IPS DF 6.9 (cell line): ENCODE data around the gene LGI4.

Experiments
- DNase-seq: peaks from one replicate; pipeline ENCODE4 v3.0.0-alpha.2; 2013; ENCODE audit warnings: low read depth, low spot score
- H3K27ac ChIP-seq: one replicate; pipeline ENCODE4 v1.5.1; 2013; ENCODE audit warnings: low read length, control low read depth
- H3K27me3 ChIP-seq: 2 replicates; pipeline ENCODE4 v1.6.1; 2013; ENCODE audit warnings: mild to moderate bottlenecking, low read length; ENCODE audit not compliant: control insufficient read depth, insufficient read depth
- H3K36me3 ChIP-seq: 2 replicates; pipeline ENCODE4 v1.6.1; 2013; ENCODE audit warnings: low read length; ENCODE audit not compliant: control insufficient read depth, insufficient read depth
- H3K4me1 ChIP-seq: 2 replicates; pipeline ENCODE4 v1.6.1; 2013; ENCODE audit warnings: low read length; ENCODE audit not compliant: control insufficient read depth, insufficient read depth
- H3K4me3 ChIP-seq: 2 replicates; pipeline ENCODE4 v1.5.1; 2013; ENCODE audit warnings: mild to moderate bottlenecking, low read length
- H3K9me3 ChIP-seq: 2 replicates; pipeline ENCODE4 v1.6.1; 2013; ENCODE audit warnings: low read length, inconsistent platforms; ENCODE audit not compliant: control insufficient read depth, insufficient read depth
- WGBS: extraction: QIAGEN DNeasy Blood & Tissue Kit; methylation state at CpG from one replicate; pipeline ENCODE4 v1.1.7; 2013; ENCODE audit warnings: mixed read lengths, missing lambda C conversion rate; ENCODE audit not compliant: insufficient read length, insufficient coverage; 5-methylcytosine and 5-hydroxymethylcytosine counted together

LGI4 gene

DNA sequence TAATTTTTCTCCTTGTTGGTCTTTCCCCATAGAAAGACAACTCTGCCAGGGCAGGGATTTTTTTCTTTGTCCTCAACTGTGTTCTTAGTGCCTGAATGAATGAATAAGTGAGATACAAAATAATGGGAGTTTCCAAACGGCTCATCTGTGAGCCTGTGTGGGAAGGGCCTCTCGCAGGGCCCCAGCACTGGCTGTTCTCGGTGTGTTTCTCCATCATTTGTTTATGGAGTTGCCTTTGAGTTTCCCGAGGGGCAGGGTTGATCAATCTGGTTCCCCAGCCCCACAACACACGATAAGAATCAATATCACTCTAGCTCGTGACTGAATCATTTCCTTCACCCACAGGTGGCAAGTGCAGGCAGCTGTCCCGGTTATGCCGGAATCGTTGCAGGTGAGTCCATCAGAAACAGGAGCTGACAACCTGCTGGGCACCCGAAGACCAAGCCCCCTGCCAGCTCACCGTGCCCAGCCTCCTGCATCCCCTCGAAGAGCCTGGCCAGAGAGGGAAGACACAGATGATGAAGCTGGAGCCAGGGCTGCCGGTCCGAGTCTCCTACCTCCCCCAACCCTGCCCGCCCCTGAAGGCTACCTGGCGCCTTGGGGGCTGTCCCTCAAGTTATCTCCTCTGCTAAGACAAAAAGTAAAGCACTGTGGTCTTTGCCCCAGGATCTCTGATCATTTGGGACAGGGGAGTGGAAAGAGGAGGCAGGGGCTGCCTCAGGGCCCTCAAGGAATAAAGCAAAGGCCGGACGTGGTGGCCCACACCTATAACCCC lies 34.5 kb upstream of the LGI4 start:
- H3K27ac ChIP-seq, result no peak overlapping the region
- H3K27me3 ChIP-seq, result no peaks in the 10 kb centered on the region
- peaks cover 18% of the 10 kb centered on the region for H3K36me3 ChIP-seq
- WGBS, result no CpG with 5 or more reads among the region's 18 CpGs
- H3K4me3 ChIP-seq, result no peak overlapping the region
- no peaks in the 10 kb centered on the region for H3K4me1 ChIP-seq
- DNase-seq, result no peak
- no peaks in the 10 kb centered on the region; the same call in 1 of the 2 replicates for H3K9me3 ChIP-seq

DNA sequence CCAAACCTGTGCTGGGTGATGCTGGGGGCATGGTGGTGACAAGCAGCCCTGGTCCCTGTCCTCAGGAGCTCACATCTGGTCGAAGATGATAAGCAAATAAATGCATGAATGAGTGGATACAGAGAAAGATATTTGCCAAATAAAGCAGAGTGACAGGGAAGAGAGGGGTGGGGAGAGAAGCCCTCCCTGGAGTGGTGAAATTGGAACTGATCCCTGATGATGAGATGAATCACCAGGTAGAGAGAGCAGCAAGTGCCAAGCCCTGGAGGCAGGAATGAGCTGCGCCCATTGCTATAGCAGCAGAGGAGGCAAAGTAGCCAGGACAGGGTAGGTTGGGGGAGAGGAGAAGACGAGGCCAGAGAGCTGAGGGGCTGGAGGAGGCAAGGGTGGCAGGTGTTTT lies 33.3 kb upstream of the LGI4 start:
- Histone ChIP-seq H3K27me3 (no peaks in the 10 kb centered on the region), H3K9me3 (no peaks in the 10 kb centered on the region; the same call in 1 of the 2 replicates), H3K27ac (no peak overlapping the region), H3K36me3 (peaks cover 22% of the 10 kb centered on the region), H3K4me3 (no peak overlapping the region), H3K4me1 (no peaks in the 10 kb centered on the region)
- DNase-seq, result no peak
- WGBS, result no CpG with 5 or more reads among the region's 3 CpGs

DNA sequence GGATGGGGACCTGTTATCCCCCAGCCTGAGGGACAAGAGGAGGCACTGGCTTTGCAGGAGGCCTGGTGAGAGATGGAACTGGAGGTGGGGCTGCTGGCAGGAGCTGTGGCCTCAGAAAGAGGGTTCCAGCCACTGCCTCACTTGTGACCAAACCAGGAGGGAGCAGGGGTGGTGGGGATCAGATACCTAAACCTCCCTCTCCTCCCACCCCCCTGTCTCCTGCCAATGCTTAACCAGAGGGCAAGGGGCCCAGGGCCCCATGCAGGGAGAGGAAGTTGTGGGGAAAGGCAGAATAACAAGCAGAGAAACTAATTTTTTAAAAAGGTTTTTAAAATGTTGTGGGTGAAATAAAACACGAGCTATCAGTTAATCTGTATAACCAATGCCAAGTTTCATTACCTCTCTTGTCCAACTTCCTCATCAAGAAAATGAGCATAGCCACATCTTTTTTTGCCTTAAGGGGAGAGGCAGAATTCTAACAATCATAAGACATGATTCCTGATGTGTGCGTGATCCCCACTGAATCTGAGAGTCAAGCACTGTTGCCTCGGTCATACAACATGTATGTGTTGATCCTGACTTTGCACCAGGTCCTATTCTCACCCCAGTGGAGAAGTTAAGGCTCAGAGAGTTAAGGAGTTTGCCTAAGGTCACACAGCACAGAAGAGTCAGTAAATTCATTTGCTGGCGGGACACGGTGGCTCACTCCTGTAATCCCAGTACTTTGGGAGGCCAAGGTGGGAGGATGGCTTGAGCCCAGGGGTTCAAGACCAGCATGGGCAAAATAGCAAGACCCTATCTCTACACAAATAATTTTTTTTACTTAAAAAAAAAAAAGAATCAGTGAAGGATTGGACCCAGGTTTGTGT lies 32.6 kb upstream of the LGI4 start:
- Histone ChIP-seq H3K4me1 (no peaks in the 10 kb centered on the region), H3K27ac (no peak overlapping the region), H3K36me3 (peaks cover 25% of the 10 kb centered on the region), H3K27me3 (no peaks in the 10 kb centered on the region), H3K9me3 (no peaks in the 10 kb centered on the region; the same call in 1 of the 2 replicates), H3K4me3 (no peak overlapping the region)
- DNase-seq, result no peak
- WGBS, result no CpG with 5 or more reads among the region's 5 CpGs

DNA sequence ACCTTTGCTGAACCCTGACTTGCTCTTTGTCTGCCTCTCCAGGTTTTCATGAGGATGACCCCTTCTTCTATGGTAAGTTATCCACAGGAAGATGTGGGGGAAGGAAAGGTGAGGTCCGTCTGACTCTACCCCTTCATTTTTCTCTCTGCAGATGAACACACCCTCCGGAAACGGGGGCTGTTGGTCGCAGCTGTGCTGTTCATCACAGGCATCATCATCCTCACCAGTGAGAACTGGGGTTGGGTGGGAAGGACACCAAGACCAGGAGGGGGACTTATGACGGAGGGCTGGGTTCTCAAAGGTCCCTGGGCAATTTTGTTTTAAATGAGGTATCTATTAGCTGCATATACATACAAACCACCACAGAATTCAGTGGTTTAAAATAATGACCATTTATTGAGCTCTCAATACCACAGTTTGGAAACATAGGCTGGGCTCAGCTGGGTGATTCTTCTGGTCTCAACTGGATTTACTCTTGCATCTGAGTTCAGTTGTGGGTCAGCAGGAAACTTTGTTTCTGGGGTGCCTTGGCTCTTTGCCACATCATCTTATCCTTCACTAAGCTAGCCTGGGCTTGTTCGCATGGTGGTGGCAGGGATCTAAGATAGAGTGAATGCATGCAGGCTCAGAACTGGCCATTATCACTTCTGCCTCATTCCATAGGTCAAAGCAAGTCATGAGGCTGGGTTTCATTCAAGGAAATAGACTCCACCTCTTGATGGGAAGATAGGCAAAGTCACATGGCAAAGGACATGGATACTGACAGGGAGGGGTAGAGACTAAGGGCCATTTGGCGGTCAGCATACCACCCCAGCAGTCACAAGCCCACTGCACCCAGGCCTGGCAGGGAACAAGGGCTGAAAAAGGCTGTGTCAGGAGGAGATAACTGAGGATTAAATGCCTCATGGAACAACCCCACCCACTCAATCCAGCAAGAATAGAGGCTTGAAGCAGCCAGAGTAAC lies 31.5 kb upstream of the LGI4 start:
- H3K27me3 ChIP-seq, result no peaks in the 10 kb centered on the region
- no peaks in the 10 kb centered on the region for H3K4me1 ChIP-seq
- H3K36me3 ChIP-seq, result peaks cover 27% of the 10 kb centered on the region
- no peaks in the 10 kb centered on the region; the same call in 1 of the 2 replicates for H3K9me3 ChIP-seq
- no CpG with 5 or more reads among the region's 7 CpGs for WGBS
- DNase-seq, result no peak
- no peak overlapping the region for H3K4me3 ChIP-seq
- no peak overlapping the region for H3K27ac ChIP-seq

DNA sequence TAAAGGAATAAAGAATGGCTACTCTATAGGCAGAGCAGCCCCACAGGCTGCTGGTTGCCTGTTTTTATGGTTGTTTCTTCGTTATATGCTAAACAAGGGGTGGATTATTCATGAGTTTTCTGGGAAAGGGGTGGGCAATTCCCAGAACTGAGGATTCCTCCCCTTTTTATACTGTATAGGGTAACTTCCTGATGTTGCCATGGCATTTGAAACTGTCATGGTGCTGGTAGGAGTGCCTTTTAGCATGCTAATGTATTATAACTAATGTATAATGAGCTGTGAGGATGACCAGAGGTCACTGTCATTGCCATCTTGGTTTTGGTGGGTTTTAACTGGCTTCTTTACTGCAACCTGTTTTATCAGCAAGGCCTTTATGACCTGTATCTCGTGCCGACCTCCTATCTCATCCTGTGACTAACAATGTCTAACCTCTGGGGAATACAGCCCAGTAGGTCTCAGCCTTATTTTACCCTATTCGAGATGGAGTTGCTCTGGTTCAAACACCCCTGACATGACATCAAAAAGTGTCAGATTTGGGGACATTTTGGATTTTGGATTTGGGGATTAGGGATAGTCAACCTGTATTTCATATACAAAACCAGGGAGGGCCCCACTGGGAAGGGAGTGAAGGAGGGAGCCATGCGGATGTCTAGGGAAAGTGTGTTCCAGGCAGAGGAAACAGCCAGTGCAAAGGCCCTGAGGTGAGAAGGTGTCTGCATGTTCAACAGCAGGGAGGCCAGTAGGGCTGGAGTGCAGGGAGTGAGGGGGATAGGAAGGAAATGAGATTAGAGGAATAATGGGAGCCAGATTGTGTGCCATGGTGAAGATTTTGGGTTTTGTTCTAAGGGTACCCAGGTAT lies 30.6 kb upstream of the LGI4 start:
- H3K36me3 ChIP-seq, result peaks cover 30% of the 10 kb centered on the region
- no peak overlapping the region for H3K4me3 ChIP-seq
- H3K27ac ChIP-seq, result no peak overlapping the region
- no peak for DNase-seq
- H3K4me1 ChIP-seq, result no peaks in the 10 kb centered on the region
- no peaks in the 10 kb centered on the region for H3K27me3 ChIP-seq
- no CpG with 5 or more reads among the region's 5 CpGs for WGBS
- no peaks in the 10 kb centered on the region; the same call in 1 of the 2 replicates for H3K9me3 ChIP-seq

DNA sequence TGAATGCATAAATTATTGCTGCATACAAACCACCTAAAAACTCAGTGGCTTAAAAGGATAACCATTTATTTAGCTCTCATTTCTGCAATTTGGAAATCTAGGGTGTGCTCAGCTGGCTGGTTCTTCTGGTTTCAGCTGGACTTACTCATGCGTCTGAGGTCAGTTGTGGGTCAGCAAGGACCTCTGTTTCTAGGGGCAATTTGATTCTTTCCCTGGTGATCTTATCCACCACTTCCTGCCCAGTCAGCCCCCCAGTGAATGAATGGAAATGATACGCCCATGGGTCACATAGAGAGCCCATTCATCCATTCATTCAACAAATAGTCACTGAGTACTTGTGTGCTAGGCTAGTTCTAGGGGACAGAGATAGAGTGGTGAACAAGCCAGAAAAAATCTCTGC lies 29.6 kb upstream of the LGI4 start:
- DNase-seq, result no peak
- H3K27ac ChIP-seq, result no peak overlapping the region
- WGBS, result no CpG with 5 or more reads among the region's 2 CpGs
- H3K4me1 ChIP-seq, result no peaks in the 10 kb centered on the region
- H3K9me3 ChIP-seq, result no peaks in the 10 kb centered on the region; the same call in 1 of the 2 replicates
- peaks cover 29% of the 10 kb centered on the region for H3K36me3 ChIP-seq
- no peaks in the 10 kb centered on the region for H3K27me3 ChIP-seq
- H3K4me3 ChIP-seq, result no peak overlapping the region

DNA sequence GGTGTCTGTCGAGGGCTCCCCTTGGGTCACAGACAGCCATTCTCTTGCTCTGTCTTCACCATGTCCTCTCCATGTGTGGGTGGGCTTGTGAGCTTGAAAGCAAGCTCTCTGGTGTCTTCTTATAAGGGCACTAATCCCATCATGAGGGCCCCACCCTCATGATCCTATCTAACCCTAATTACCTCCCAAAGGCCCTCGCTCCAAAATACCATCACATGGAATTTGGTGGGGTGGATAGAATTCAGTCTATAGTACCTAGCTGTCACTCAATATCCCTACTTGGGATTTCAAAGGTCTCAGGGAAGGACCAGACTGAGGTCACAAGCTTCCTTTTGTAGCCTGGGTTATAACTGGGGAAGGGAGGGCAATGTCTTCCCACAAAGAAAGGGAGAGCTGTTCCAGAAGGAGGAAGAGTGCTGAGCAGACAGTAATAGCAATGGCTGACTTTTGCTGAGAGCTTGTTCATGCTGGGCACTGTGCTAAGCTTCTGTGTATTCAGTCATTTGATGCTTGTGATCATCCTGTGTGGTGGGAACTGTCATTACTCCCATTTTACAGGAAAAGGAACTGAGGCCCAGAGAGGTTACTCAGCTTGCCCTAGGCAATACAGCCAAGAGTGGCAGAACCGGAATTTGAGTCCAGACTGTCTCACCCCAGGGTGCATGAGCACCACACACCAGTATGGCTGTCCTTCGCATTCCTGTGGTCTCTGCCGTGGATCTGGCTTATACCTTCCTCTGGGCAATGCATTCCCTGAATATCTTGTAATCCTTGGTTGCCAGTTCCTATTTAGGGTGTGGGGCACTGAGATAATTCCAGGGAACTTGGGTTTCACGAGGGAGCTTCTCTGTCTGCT lies 27.8 kb upstream of the LGI4 start:
- Histone ChIP-seq H3K27me3 (no peaks in the 10 kb centered on the region), H3K27ac (no peak overlapping the region), H3K4me1 (no peaks in the 10 kb centered on the region), H3K4me3 (no peak overlapping the region), H3K36me3 (peaks cover 31% of the 10 kb centered on the region), H3K9me3 (no peaks in the 10 kb centered on the region; the same call in 1 of the 2 replicates)
- WGBS, result no CpG with 5 or more reads among the region's 6 CpGs
- no peak for DNase-seq

DNA sequence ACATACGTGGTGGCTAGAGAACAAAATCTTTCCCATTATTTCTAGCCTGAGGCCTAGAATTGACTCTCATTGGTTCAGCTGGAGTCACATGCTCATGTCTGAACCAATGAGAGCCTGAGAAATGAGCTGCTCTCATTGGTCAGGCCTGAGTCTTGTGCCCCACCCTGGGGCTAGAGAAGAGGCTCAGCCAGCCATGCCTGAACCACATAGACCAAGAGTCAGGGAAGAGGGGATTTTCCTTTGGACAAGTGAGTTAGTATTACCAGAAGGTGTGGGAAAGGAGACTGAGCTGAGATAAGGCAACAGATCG lies 26.5 kb upstream of the LGI4 start:
- H3K4me3 ChIP-seq, result no peak overlapping the region
- DNase-seq, result no peak
- peaks cover 22% of the 10 kb centered on the region; the same call in 1 of the 2 replicates for H3K36me3 ChIP-seq
- no peaks in the 10 kb centered on the region for H3K4me1 ChIP-seq
- WGBS, result no CpG with 5 or more reads among the region's 2 CpGs
- no peak overlapping the region for H3K27ac ChIP-seq
- H3K27me3 ChIP-seq, result no peaks in the 10 kb centered on the region
- no peaks in the 10 kb centered on the region; the same call in 1 of the 2 replicates for H3K9me3 ChIP-seq
